ENCODE measurements around the gene INPP1.

DNA sequence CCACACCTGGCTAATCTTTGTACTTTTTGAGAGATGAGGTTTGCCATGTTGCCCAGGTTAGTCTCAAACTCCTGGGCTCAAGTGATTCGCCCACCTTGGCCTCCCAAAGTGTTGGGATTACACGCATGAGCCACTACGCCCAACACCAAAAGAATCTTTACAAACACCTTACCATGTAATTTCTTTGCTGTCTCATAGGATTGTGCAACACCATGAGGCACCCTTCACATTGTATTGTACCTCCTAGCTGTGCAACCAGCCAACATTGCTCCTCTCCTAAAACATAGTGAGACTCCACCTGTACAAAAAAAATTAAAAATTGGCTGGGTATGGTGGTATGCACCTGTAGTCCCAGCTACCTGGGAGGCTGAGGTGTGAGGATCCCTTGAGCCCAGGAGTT is 61.7 kb downstream of the INPP1 start:
- TF ChIP-seq POLR2AphosphoS5 (IDR thresholded peaks at IDR 0.05; ENCODE audit: low read depth, low read length) (no peak), TEAD4 (IDR thresholded peaks at IDR 0.05; ENCODE audit: borderline replicate concordance, insufficient read depth) (no peak)
- TF ChIP-seq, protein P1, sequence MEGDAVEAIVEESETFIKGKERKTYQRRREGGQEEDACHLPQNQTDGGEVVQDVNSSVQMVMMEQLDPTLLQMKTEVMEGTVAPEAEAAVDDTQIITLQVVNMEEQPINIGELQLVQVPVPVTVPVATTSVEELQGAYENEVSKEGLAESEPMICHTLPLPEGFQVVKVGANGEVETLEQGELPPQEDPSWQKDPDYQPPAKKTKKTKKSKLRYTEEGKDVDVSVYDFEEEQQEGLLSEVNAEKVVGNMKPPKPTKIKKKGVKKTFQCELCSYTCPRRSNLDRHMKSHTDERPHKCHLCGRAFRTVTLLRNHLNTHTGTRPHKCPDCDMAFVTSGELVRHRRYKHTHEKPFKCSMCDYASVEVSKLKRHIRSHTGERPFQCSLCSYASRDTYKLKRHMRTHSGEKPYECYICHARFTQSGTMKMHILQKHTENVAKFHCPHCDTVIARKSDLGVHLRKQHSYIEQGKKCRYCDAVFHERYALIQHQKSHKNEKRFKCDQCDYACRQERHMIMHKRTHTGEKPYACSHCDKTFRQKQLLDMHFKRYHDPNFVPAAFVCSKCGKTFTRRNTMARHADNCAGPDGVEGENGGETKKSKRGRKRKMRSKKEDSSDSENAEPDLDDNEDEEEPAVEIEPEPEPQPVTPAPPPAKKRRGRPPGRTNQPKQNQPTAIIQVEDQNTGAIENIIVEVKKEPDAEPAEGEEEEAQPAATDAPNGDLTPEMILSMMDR (IDR thresholded peaks at IDR 0.05): no peak
